H9 (cell line): ENCODE data around the gene ERFE. TPM values are rescaled to one million over a fixed set of nuclear protein-coding genes. Genes with fewer than 3 reads are reported as not detected.

ENCODE experiments used
- DNase-seq: peaks from one replicate; pipeline ENCODE4 v3.0.0-alpha.2; 2017
- H2AFZ ChIP-seq: one replicate; pipeline ENCODE4 v1.6.1; 2013; ENCODE audit warnings: mild to moderate bottlenecking, low read length, control low read depth, moderate library complexity
- H2AK5ac ChIP-seq: 2 replicates; pipeline ENCODE4 v1.6.1; 2013; ENCODE audit warnings: low read length, control low read depth, mixed read lengths; ENCODE audit not compliant: insufficient read length
- H2BK120ac ChIP-seq: one replicate; pipeline ENCODE4 v1.6.1; 2013; ENCODE audit warnings: low read depth, mild to moderate bottlenecking, low read length, control low read depth, inconsistent platforms; ENCODE audit not compliant: poor library complexity, severe bottlenecking
- H2BK12ac ChIP-seq: 2 replicates; pipeline ENCODE4 v1.6.1; 2013; ENCODE audit warnings: low read length, control low read depth, mixed read lengths, low read depth; ENCODE audit not compliant: insufficient read length
- H2BK15ac ChIP-seq: 2 replicates; pipeline ENCODE4 v1.6.1; 2013; ENCODE audit warnings: low read depth, low read length, control low read depth
- H2BK20ac ChIP-seq: one replicate; pipeline ENCODE4 v1.6.1; 2013; ENCODE audit warnings: low read depth, mild to moderate bottlenecking, low read length, control low read depth, inconsistent platforms; ENCODE audit not compliant: poor library complexity, severe bottlenecking
- H2BK5ac ChIP-seq: 2 replicates; pipeline ENCODE4 v1.6.1; 2013; ENCODE audit warnings: low read length, control low read depth, mixed read lengths; ENCODE audit not compliant: insufficient read length
- H3K14ac ChIP-seq: 2 replicates; pipeline ENCODE4 v1.6.1; 2013; ENCODE audit warnings: low read length, control low read depth; ENCODE audit not compliant: insufficient read depth
- H3K18ac ChIP-seq: 2 replicates; pipeline ENCODE4 v1.6.1; 2013; ENCODE audit warnings: low read depth, mild to moderate bottlenecking, mixed read lengths, low read length, control low read depth; ENCODE audit not compliant: insufficient read length
- H3K23ac ChIP-seq: 2 replicates; pipeline ENCODE4 v1.6.1; 2013; ENCODE audit warnings: low read length, control low read depth, mixed read lengths, low read depth; ENCODE audit not compliant: insufficient read length
- H3K23me2 ChIP-seq: 2 replicates; pipeline ENCODE4 v1.6.1; 2013; ENCODE audit warnings: low read depth, mild to moderate bottlenecking, mixed read lengths, low read length, control low read depth; ENCODE audit not compliant: insufficient read length, poor library complexity, severe bottlenecking
- H3K27ac ChIP-seq: 2 replicates; pipeline ENCODE4 v1.5.1; 2013; ENCODE audit warnings: low read length, control low read depth, mixed read lengths, low read depth; ENCODE audit not compliant: insufficient read length
- H3K27me3 ChIP-seq: 2 replicates; pipeline ENCODE4 v1.6.1; 2013; ENCODE audit warnings: low read length, control low read depth, inconsistent platforms; ENCODE audit not compliant: insufficient read depth
- H3K4ac ChIP-seq: 2 replicates; pipeline ENCODE4 v1.6.1; 2013; ENCODE audit warnings: low read depth, mild to moderate bottlenecking, control low read depth, inconsistent platforms, low read length, moderate library complexity
- H3K4me1 ChIP-seq: 2 replicates; pipeline ENCODE4 v1.6.1; 2013; ENCODE audit warnings: low read length, control low read depth, inconsistent platforms; ENCODE audit not compliant: insufficient read depth
- H3K4me2 ChIP-seq: 2 replicates; pipeline ENCODE4 v1.6.1; 2013; ENCODE audit warnings: low read length, control low read depth, mixed read lengths; ENCODE audit not compliant: insufficient read length, insufficient read depth
- H3K56ac ChIP-seq: 2 replicates; pipeline ENCODE4 v1.6.1; 2013; ENCODE audit warnings: low read depth, mild to moderate bottlenecking, mixed read lengths, low read length, control low read depth; ENCODE audit not compliant: insufficient read length
- H3K79me1 ChIP-seq: 2 replicates; pipeline ENCODE4 v1.6.1; 2013; ENCODE audit warnings: low read depth, mild to moderate bottlenecking, moderate library complexity, low read length, control low read depth, inconsistent platforms; ENCODE audit not compliant: insufficient read depth, poor library complexity, severe bottlenecking
- H3K79me2 ChIP-seq: 2 replicates; pipeline ENCODE4 v1.6.1; 2013; ENCODE audit warnings: low read length, control low read depth, inconsistent platforms; ENCODE audit not compliant: insufficient read depth
- H3K9ac ChIP-seq: 2 replicates; pipeline ENCODE4 v1.6.1; 2013; ENCODE audit warnings: low read length, control low read depth, mixed read lengths; ENCODE audit not compliant: insufficient read length; ENCODE audit errors: extremely low read depth
- H3K9me3 ChIP-seq: one replicate; pipeline ENCODE4 v1.6.1; 2013; ENCODE audit warnings: low read depth, low read length, inconsistent platforms; ENCODE audit not compliant: control insufficient read depth
- H3T11ph ChIP-seq: one replicate; pipeline ENCODE4 v1.6.1; 2013; ENCODE audit warnings: mild to moderate bottlenecking, low read length, control low read depth, inconsistent platforms
- H4K20me1 ChIP-seq: one replicate; pipeline ENCODE4 v1.6.1; 2013; ENCODE audit not compliant: control insufficient read depth, insufficient read length, insufficient read depth
- H4K5ac ChIP-seq: 2 replicates; pipeline ENCODE4 v1.6.1; 2013; ENCODE audit warnings: low read depth, mild to moderate bottlenecking, mixed read lengths, low read length, control low read depth; ENCODE audit not compliant: insufficient read length
- H4K8ac ChIP-seq: replicated peaks from 2 replicates; pipeline ENCODE4 v1.6.1; 2013; ENCODE audit warnings: low read length, control low read depth, mixed read lengths, low read depth; ENCODE audit not compliant: insufficient read length
- H4K91ac ChIP-seq: 2 replicates; pipeline ENCODE4 v1.6.1; 2013; ENCODE audit warnings: low read depth, mild to moderate bottlenecking, moderate library complexity, mixed read lengths, low read length, control low read depth; ENCODE audit not compliant: insufficient read length
- H3K27ac Mint-ChIP-seq, 3 experiments: 2 replicates in 2 of 3; 3 replicates in 1 of 3; pipeline ENCODE4 v1.8.0; 2020 to 2021; ENCODE audit warnings: mixed read lengths in 3 of 3, mild to moderate bottlenecking in 1 of 3, moderate library complexity in 1 of 3
- H3K27me3 Mint-ChIP-seq: 2 replicates; pipeline ENCODE4 v1.8.0; 2021; ENCODE audit warnings: low read depth, mild to moderate bottlenecking, moderate library complexity, mixed read lengths
- H3K36me3 Mint-ChIP-seq, 3 experiments: 2 replicates in 2 of 3; 3 replicates in 1 of 3; pipeline ENCODE4 v1.8.0; 2020 to 2021; ENCODE audit warnings: low read depth in 3 of 3, mixed read lengths in 3 of 3; ENCODE audit not compliant: insufficient read depth in 1 of 3
- H3K4me1 Mint-ChIP-seq, 2 experiments: 2 replicates each; pipeline ENCODE4 v1.8.0; 2020; ENCODE audit warnings: mixed read lengths in 2 of 2
- H3K4me3 Mint-ChIP-seq, 2 experiments: 2 replicates in 1 of 2; 3 replicates in 1 of 2; pipeline ENCODE4 v1.8.0; 2020 to 2021; ENCODE audit warnings: mild to moderate bottlenecking in 2 of 2, mixed read lengths in 2 of 2, moderate library complexity in 1 of 2
- H3K9me3 Mint-ChIP-seq, 2 experiments: 2 replicates in 1 of 2; 3 replicates in 1 of 2; pipeline ENCODE4 v1.8.0; 2020; ENCODE audit warnings: mild to moderate bottlenecking in 2 of 2, mixed read lengths in 2 of 2, moderate library complexity in 1 of 2
- WGBS: extraction: QIAGEN DNeasy Blood & Tissue Kit; methylation state at CpG from one replicate; pipeline ENCODE4 v1.1.7; 2013; ENCODE audit warnings: missing lambda C conversion rate, low lambda C conversion rate, mixed read lengths; ENCODE audit not compliant: insufficient read length; ENCODE audit errors: extremely low coverage; 5-methylcytosine and 5-hydroxymethylcytosine counted together
- total RNA-seq: library from RNA; stranded (reverse); gene quantifications from 2 replicates; pipeline ENCODE4 v1.2.1, GENCODE V29; 2021
- TF ChIP-seq, protein P1 (sequence below): fragments of 200-600 bp; sonication (generic); conservative IDR thresholded peaks from 3 replicates; pipeline ENCODE4 v1.8.0; 2021; ENCODE audit warnings: antibody characterized with exemption, mild to moderate bottlenecking

Gene ERFE
- total RNA-seq, 1 experiment from 2014 or later, result 2.1 TPM

DNA sequence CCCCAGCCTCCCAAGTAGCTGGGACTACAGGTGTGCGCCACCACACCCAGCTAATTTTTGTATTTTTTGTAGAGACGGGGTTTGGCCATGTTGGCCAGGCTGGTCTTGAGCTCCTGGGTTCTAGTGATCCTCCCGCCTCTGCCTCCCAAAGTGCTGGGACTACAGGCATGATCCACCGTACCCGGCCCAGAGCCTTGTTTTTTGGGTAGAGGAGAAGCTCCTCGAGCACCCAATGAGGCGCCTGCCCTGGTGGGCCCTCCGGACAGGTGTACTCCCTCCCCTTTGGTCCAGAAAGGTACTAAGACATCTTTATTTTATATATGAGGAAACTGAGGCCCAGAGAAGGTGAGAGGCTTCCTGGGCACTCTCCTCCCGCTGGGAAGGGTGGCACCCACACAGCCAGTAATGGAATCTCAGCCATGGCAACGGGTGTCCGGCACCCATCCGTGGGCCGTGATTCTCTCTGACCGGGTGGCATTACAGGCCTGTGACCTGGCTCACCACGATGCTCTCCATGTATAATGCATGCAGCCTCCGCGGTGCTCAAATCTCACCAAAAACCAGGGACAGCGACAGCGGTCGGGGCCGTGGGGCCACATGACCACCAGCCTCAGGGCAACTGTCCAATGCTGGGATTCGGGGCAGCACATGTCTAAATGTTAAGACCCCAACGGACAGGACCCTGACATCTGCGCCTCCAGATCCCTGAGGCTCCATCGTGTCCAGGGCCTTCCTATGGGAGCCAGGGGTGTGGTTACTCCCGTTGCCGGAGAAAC, 37.1 kb upstream of the ERFE start:
- no CpG with 5 or more reads among the region's 27 CpGs for WGBS
- H3K79me2 ChIP-seq, result no peaks in the 10 kb centered on the region
- H3T11ph ChIP-seq, result no peak overlapping the region
- H3K27ac ChIP-seq, result no peak overlapping the region
- H2BK15ac ChIP-seq, result no peak overlapping the region
- peaks cover 2 to 11% of the 10 kb centered on the region in 2 experiments; a peak in 4 of 5 replicates for H3K9me3 Mint-ChIP-seq
- H3K4me3 Mint-ChIP-seq, result no peak overlapping the region
- no peak overlapping the region for H4K5ac ChIP-seq
- no peak overlapping the region for H3K4ac ChIP-seq
- H2BK12ac ChIP-seq, result no peak overlapping the region
- no peaks in the 10 kb centered on the region for H3K36me3 Mint-ChIP-seq
- no peaks in the 10 kb centered on the region for H3K79me1 ChIP-seq
- H3K23ac ChIP-seq, result no peak overlapping the region
- H4K20me1 ChIP-seq, result no peaks in the 10 kb centered on the region
- TF ChIP-seq, protein P1, sequence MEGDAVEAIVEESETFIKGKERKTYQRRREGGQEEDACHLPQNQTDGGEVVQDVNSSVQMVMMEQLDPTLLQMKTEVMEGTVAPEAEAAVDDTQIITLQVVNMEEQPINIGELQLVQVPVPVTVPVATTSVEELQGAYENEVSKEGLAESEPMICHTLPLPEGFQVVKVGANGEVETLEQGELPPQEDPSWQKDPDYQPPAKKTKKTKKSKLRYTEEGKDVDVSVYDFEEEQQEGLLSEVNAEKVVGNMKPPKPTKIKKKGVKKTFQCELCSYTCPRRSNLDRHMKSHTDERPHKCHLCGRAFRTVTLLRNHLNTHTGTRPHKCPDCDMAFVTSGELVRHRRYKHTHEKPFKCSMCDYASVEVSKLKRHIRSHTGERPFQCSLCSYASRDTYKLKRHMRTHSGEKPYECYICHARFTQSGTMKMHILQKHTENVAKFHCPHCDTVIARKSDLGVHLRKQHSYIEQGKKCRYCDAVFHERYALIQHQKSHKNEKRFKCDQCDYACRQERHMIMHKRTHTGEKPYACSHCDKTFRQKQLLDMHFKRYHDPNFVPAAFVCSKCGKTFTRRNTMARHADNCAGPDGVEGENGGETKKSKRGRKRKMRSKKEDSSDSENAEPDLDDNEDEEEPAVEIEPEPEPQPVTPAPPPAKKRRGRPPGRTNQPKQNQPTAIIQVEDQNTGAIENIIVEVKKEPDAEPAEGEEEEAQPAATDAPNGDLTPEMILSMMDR, result no peak
- H4K91ac ChIP-seq, result no peak overlapping the region
- no peak overlapping the region for H3K56ac ChIP-seq
- no peaks in the 10 kb centered on the region for H3K4me1 Mint-ChIP-seq
- H3K27me3 ChIP-seq, result no peaks in the 10 kb centered on the region
- H3K27ac Mint-ChIP-seq, result no peak overlapping the region; a peak in 1 of 7 replicates
- DNase-seq, result no peak
- no peak overlapping the region for H3K9ac ChIP-seq
- no peak overlapping the region for H2BK120ac ChIP-seq
- peaks cover 9% of the 10 kb centered on the region for H3K27me3 Mint-ChIP-seq
- no peak overlapping the region for H3K14ac ChIP-seq
- no peak overlapping the region for H2BK20ac ChIP-seq
- H4K8ac ChIP-seq, result no peak overlapping the region
- H3K18ac ChIP-seq, result no peak overlapping the region
- H3K9me3 ChIP-seq, result no peaks in the 10 kb centered on the region
- no peak overlapping the region for H3K4me2 ChIP-seq
- no peak overlapping the region for H2AK5ac ChIP-seq
- H2BK5ac ChIP-seq, result no peak overlapping the region
- H2AFZ ChIP-seq, result no peak overlapping the region
- H3K4me1 ChIP-seq, result no peaks in the 10 kb centered on the region
- no peaks in the 10 kb centered on the region for H3K23me2 ChIP-seq
